ENCODE data around the gene PRR19.

PRR19 gene

DNA sequence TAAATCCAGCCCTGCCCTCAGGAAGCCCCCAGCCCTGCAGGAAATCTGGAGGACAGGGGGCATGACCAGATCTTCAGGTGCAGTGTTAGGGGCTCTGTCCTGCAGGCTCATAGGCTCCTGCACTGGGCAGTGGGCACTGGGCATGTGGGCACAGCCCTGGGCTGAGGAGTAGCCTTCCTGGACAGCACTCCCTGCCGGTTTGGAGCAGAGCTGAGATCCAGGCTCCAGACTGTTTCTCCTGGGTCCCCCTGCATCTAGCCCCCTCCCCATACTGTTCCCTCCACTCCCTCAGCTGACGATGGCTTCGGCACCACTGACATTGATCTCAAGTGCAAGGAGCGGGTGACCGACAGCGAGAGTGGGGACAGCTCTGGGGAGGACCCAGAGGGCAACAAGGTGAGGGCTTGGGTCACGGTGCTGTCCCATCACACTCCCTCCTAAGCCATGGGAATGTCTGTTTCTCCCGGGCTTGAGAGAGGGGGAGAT, 12.3 kb upstream of the PRR19 start:
- no peak for DNase-seq (ENCODE audit: low read depth)
- no peak overlapping the region for H3K4me3 ChIP-seq (ENCODE audit: low read depth, low read length)
- TF ChIP-seq, protein P1, sequence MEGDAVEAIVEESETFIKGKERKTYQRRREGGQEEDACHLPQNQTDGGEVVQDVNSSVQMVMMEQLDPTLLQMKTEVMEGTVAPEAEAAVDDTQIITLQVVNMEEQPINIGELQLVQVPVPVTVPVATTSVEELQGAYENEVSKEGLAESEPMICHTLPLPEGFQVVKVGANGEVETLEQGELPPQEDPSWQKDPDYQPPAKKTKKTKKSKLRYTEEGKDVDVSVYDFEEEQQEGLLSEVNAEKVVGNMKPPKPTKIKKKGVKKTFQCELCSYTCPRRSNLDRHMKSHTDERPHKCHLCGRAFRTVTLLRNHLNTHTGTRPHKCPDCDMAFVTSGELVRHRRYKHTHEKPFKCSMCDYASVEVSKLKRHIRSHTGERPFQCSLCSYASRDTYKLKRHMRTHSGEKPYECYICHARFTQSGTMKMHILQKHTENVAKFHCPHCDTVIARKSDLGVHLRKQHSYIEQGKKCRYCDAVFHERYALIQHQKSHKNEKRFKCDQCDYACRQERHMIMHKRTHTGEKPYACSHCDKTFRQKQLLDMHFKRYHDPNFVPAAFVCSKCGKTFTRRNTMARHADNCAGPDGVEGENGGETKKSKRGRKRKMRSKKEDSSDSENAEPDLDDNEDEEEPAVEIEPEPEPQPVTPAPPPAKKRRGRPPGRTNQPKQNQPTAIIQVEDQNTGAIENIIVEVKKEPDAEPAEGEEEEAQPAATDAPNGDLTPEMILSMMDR (IDR thresholded peaks at IDR 0.05; ENCODE audit: control insufficient read depth, extremely low read depth, insufficient read depth) = no peak

DNA sequence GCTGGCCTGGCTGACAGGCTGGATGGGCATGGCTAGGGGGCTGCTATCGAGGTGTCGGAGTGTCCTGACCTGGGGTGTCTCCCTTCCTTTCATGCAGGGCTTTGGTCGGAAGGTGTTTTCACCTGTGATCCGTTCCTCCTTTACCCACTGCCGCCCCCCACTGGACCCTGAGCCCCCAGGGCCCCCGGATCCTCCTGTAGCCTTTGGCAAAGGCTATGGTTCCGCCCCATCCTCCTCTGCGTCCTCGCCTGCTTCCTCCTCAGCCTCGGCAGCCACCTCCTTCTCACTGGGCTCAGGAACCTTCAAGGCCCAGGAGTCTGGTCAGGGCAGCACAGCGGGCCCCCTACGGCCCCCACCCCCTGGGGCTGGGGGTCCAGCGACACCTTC, 11.8 kb upstream of the PRR19 start:
- TF ChIP-seq, protein P1 (IDR thresholded peaks at IDR 0.05; ENCODE audit: control insufficient read depth, extremely low read depth, insufficient read depth) = no peak
- DNase-seq (ENCODE audit: low read depth) = no peak
- H3K4me3 ChIP-seq (ENCODE audit: low read depth, low read length) = no peak overlapping the region

- DNase-seq (ENCODE audit: low read depth) = no peak
- no peak overlapping the region for H3K4me3 ChIP-seq (ENCODE audit: low read depth, low read length)
Observed at GRCh38 chr19:42290523-42291434, 11.2 kb upstream of the PRR19 start.

DNA sequence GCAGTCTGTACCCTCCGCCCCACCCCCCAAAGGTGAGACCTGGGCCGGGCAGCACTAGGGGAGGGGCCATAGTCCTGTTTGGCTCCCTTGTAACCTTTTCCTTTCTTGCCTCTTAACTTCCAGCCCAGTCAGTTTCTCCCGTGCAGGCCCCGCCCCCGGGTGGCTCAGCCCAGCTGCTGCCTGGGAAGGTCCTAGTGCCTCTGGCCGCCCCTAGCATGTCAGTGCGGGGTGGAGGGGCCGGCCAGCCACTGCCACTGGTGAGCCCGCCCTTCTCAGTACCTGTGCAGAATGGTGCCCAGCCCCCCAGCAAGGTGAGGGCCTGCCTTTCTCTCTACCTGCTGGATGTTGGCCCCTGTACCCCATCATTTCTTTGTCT, 10.5 kb upstream of the PRR19 start:
- DNase-seq (ENCODE audit: low read depth) = no peak
- TF ChIP-seq, protein P1 (IDR thresholded peaks at IDR 0.05; ENCODE audit: control insufficient read depth, extremely low read depth, insufficient read depth) = no peak
- no peak overlapping the region for H3K4me3 ChIP-seq (ENCODE audit: low read depth, low read length)

More at GRCh38 chr19:42290523-42291434, 11.2 kb upstream of the PRR19 start:
- TF ChIP-seq, protein P1 (IDR thresholded peaks at IDR 0.05; ENCODE audit: control insufficient read depth, extremely low read depth, insufficient read depth) = no peak

- DNase-seq (ENCODE audit: low read depth) = no peak
- no peak overlapping the region for H3K4me3 ChIP-seq (ENCODE audit: low read depth, low read length)
- TF ChIP-seq, protein P1 (IDR thresholded peaks at IDR 0.05; ENCODE audit: control insufficient read depth, extremely low read depth, insufficient read depth) = no peak
Observed at GRCh38 chr19:42292042-42292960, 9.6 kb upstream of the PRR19 start.

DNA sequence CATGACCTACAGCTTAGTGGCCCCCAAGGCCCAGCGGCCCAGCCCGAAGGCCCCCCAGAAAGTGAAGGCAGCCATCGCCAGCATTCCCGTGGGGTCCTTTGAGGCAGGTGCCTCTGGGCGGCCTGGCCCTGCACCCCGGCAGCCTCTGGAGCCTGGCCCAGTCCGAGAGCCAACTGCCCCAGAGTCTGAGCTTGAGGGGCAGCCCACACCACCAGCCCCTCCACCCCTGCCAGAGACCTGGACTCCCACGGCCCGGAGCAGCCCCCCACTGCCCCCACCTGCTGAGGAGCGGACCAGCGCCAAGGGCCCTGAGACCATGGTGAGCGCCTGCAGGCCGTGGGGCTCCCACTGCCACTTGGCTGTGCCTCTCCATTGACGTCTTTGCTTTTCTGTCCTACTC, 9.0 kb upstream of the PRR19 start:
- DNase-seq (ENCODE audit: low read depth) = no peak
- no peak overlapping the region for H3K4me3 ChIP-seq (ENCODE audit: low read depth, low read length)
- TF ChIP-seq, protein P1 (IDR thresholded peaks at IDR 0.05; ENCODE audit: control insufficient read depth, extremely low read depth, insufficient read depth) = no peak
